HepG2 (cell line): ENCODE measurements around the gene TMEM9. TPM values are rescaled to one million over a fixed set of nuclear protein-coding genes. Genes with fewer than 3 reads are reported as not detected.

Experiments
- ATAC-seq: fragments of 200-7000 bp; cut with Tn5 transposase; 3 replicates; pipeline ENCODE4 v1.9.1; 2020; ENCODE audit warnings: mild to moderate bottlenecking, moderate library complexity
- BruUV-seq: library from RNA; stranded (reverse); fragments of 400-500 nt; replicated peaks from 2 replicates; lab custom pipeline; 2021; lab: Mats Ljungman, UMichigan
- CTCF ChIA-PET: fragments of 300-600 bp; formaldehyde crosslinking; extraction: SDS; loops from one replicate; lab custom pipeline; 2021; ENCODE audit warnings: low total read pairs, inconsistent platforms, low intra/inter-chr PET ratio; lab: Yijun Ruan, JAX
- POLR2A ChIA-PET: fragments of 350-600 bp; sonication (Branson Sonifier 250); formaldehyde crosslinking; loops from one replicate; lab custom pipeline; 2020; ENCODE audit warnings: antibody characterized with exemption, inconsistent platforms; lab: Yijun Ruan, JAX
- DNase-seq: peaks from one replicate; pipeline ENCODE4 v3.0.0-alpha.2; 2015; ENCODE audit warnings: low spot score
- FAIRE-seq: peaks from 3 replicates; lab custom pipeline; 2011; peaks lifted over from hg19 to GRCh38; lab: Jason Lieb, UNC
- H2AFZ ChIP-seq: one replicate; pipeline ENCODE4 v1.6.1; 2011; ENCODE audit warnings: low read length, inconsistent platforms
- H3K27ac ChIP-seq: fragments of 300-600 bp; 3 replicates; pipeline ENCODE4 v1.8.0; 2011; ENCODE audit warnings: mixed run types, mild to moderate bottlenecking, mixed read lengths, low read length, inconsistent platforms; ENCODE audit not compliant: insufficient read depth; ENCODE audit errors: extremely low read length
- H3K27me3 ChIP-seq, 2 experiments: fragments of 200-600 bp in 1 of 2; 2 replicates in 1 of 2; 3 replicates in 1 of 2; pipeline versions ENCODE4 v1.6.0 to v1.8.0; 2011; ENCODE audit warnings: low read length in 2 of 2, mild to moderate bottlenecking in 2 of 2, moderate library complexity in 2 of 2, inconsistent platforms in 1 of 2; ENCODE audit not compliant: insufficient read depth in 2 of 2, control insufficient read depth in 1 of 2
- H3K36me3 ChIP-seq, 2 experiments: fragments of 200-600 bp in 1 of 2; replicated peaks in 1 of 2; 2 replicates in 1 of 2; 3 replicates in 1 of 2; pipeline versions ENCODE4 v1.5.1 to v1.8.0; 2011; ENCODE audit warnings: low read length in 2 of 2, inconsistent platforms in 1 of 2; ENCODE audit not compliant: insufficient read depth in 2 of 2, control insufficient read depth in 1 of 2
- H3K4me1 ChIP-seq: 2 replicates; pipeline ENCODE4 v1.5.1; 2012; ENCODE audit warnings: low read length, inconsistent platforms; ENCODE audit not compliant: insufficient read depth
- H3K4me2 ChIP-seq: 2 replicates; pipeline ENCODE4 v1.6.0; 2011; ENCODE audit warnings: low read depth, low read length, inconsistent platforms
- H3K4me3 ChIP-seq, 3 experiments: fragments of 200-600 bp in 1 of 3; sonication (generic), shearing (Covaris generic) in 1 of 3; replicated peaks in 1 of 3; 2 replicates each; pipeline ENCODE4 v1.5.1; 2011 to 2016; ENCODE audit warnings: low read length in 3 of 3, inconsistent platforms in 2 of 3, low read depth in 2 of 3, mild to moderate bottlenecking in 2 of 3, control low read depth in 1 of 3, mixed read lengths in 1 of 3; ENCODE audit not compliant: insufficient read depth in 1 of 3
- H3K79me2 ChIP-seq: one replicate; pipeline ENCODE4 v1.6.1; 2011; ENCODE audit warnings: low read length, inconsistent platforms; ENCODE audit not compliant: insufficient read depth
- H3K9ac ChIP-seq: 2 replicates; pipeline ENCODE4 v1.6.0; 2011; ENCODE audit warnings: mild to moderate bottlenecking, low read depth, low read length, inconsistent platforms; ENCODE audit not compliant: insufficient read depth
- H3K9me3 ChIP-seq: 2 replicates; pipeline ENCODE4 v1.5.1; 2012; ENCODE audit warnings: mild to moderate bottlenecking, low read length
- H4K20me1 ChIP-seq: 2 replicates; pipeline ENCODE4 v1.6.0; 2011; ENCODE audit warnings: inconsistent platforms, mild to moderate bottlenecking, low read length, moderate library complexity; ENCODE audit not compliant: insufficient read depth
- AHR ChIP-seq: IDR thresholded peaks from 2 replicates; pipeline ENCODE4 v1.6.1; 2018; ENCODE audit warnings: missing genetic modification reagents, missing compliant biosample characterization
- ASH2L ChIP-seq: fragments of 300-600, 200-600 bp; sonication (generic); IDR thresholded peaks from 2 replicates; pipeline ENCODE4 v1.7.0; 2017; ENCODE audit warnings: low read depth, mild to moderate bottlenecking, moderate library complexity, mixed read lengths, low read length; ENCODE audit not compliant: insufficient read length
- CREB1 ChIP-seq, 2 experiments: fragments of 450-650 bp in 1 of 2; IDR thresholded peaks; 2 replicates each; pipeline ENCODE4 v1.6.1; 2016 to 2017; ENCODE audit warnings: control low read depth in 1 of 2, mild to moderate bottlenecking in 1 of 2, missing compliant biosample characterization in 1 of 2, missing genetic modification characterization in 1 of 2
- ELF1 ChIP-seq: sonication (generic); formaldehyde crosslinking; IDR thresholded peaks from 2 replicates; pipeline ENCODE4 v1.4.0; 2020; ENCODE audit warnings: missing genetic modification reagents
- HMGA1 ChIP-seq: sonication (generic); formaldehyde crosslinking; conservative IDR thresholded peaks from 2 replicates; pipeline ENCODE4 v1.4.0; 2020; ENCODE audit warnings: missing genetic modification reagents
- HOXD1 ChIP-seq: sonication (generic); formaldehyde crosslinking; IDR thresholded peaks from 2 replicates; pipeline ENCODE4 v1.5.0; 2020; ENCODE audit warnings: missing genetic modification reagents
- JDP2 ChIP-seq: sonication (generic); formaldehyde crosslinking; IDR thresholded peaks from 2 replicates; pipeline ENCODE4 v1.8.1; 2022; ENCODE audit warnings: missing genetic modification reagents, borderline replicate concordance
- MBNL3 ChIP-seq: fragments of 250-450 bp; sonication (Bioruptor Pico); conservative IDR thresholded peaks from 2 replicates; pipeline ENCODE4 v1.8.0; 2022; ENCODE audit warnings: mild to moderate bottlenecking, inconsistent platforms
- RXRA ChIP-seq: sonication (generic); formaldehyde crosslinking; IDR thresholded peaks from 2 replicates; pipeline ENCODE4 v1.5.1; 2020; ENCODE audit warnings: missing genetic modification reagents
- SMARCE1 ChIP-seq: fragments of 450-650 bp; IDR thresholded peaks from 2 replicates; pipeline ENCODE4 v1.6.1; 2017; ENCODE audit warnings: borderline replicate concordance
- TBL1XR1 ChIP-seq: fragments of 150-350 bp; IDR thresholded peaks from 2 replicates; pipeline ENCODE4 v1.6.1; 2014; ENCODE audit warnings: borderline replicate concordance, low read length; ENCODE audit not compliant: partially characterized antibody
- ZNF136 ChIP-seq: sonication (generic); formaldehyde crosslinking; IDR thresholded peaks from 2 replicates; pipeline ENCODE4 v1.8.1; 2022; ENCODE audit warnings: low read depth, mild to moderate bottlenecking, moderate library complexity, missing genetic modification reagents
- ZNF263 ChIP-seq: sonication (generic); formaldehyde crosslinking; IDR thresholded peaks from 2 replicates; pipeline ENCODE4 v1.4.0; 2020; ENCODE audit warnings: missing genetic modification reagents
- ZNF3 ChIP-seq: IDR thresholded peaks from 2 replicates; pipeline ENCODE4 v1.7.0; 2017; ENCODE audit warnings: inconsistent platforms
- ZNF468 ChIP-seq: sonication (generic); formaldehyde crosslinking; IDR thresholded peaks from 2 replicates; pipeline ENCODE4 v1.8.0; 2022; ENCODE audit warnings: mild to moderate bottlenecking, moderate library complexity, missing genetic modification reagents
- ZNF839 ChIP-seq: sonication (generic); formaldehyde crosslinking; IDR thresholded peaks from 2 replicates; pipeline ENCODE4 v1.4.0; 2020; ENCODE audit warnings: missing genetic modification reagents, mild to moderate bottlenecking, borderline replicate concordance
- WGBS: methylation state at CpG from one replicate; pipeline ENCODE4 v1.1.6; 2017; ENCODE audit warnings: low lambda C conversion rate; 5-methylcytosine and 5-hydroxymethylcytosine counted together
- in situ Hi-C: cut with HindIII; loops from 2 replicates; pipeline ENCODE4 v1.10.0; 2017; ENCODE audit warnings: low pct_unique_long_range_greater_than_20kb; ENCODE audit not compliant: extremely low pct_ligation_motif_present
- intact Hi-C: fragments of 100-400 bp; cut with micrococcal nuclease; formaldehyde crosslinking; loops from one replicate; pipeline ENCODE4 v1.10.0; 2022; ENCODE audit not compliant: unreplicated experiment
- polyA plus RNA-seq, 8 experiments: library from polyadenylated mRNA; depleted of rRNA in 3 of 8; stranded (reverse) in 7 of 8; unstranded in 1 of 8; fragments of >200 nt; fragmentation: Illumina TruSeq in 4 of 8; extraction: Trizol in 4 of 8; gene quantifications; 2 replicates each; pipeline versions ENCODE4 v1.2.1 to v1.2.3, GENCODE V29; 2011 to 2016; ENCODE audit warnings: low read depth in 4 of 8, missing spikeins in 1 of 8, mixed read lengths in 1 of 8; ENCODE audit not compliant: insufficient read depth in 1 of 8
- total RNA-seq, 5 experiments: library from RNA; depleted of rRNA; stranded (reverse); fragments of >200 nt; fragmentation: Illumina TruSeq; extraction: Trizol; gene quantifications; 2 replicates each; pipeline ENCODE4 v1.2.3, GENCODE V29; 2016; ENCODE audit warnings: low read depth in 1 of 5
- TF ChIP-seq, protein P1 (sequence below): sonication (generic); formaldehyde crosslinking; IDR thresholded peaks from 2 replicates; pipeline ENCODE4 v1.5.1; 2020; ENCODE audit warnings: missing genetic modification reagents, mild to moderate bottlenecking, borderline replicate concordance
- TF ChIP-seq, protein P2 (sequence below): IDR thresholded peaks from 2 replicates; pipeline ENCODE4 v1.6.1; 2016; ENCODE audit warnings: missing genetic modification reagents, missing compliant biosample characterization

Gene TMEM9
- total and polyA plus RNA-seq, 2 of the 13 experiments (the other 11 are each of a cell fraction or from before 2014, with no cell fraction given) = 60.9 to 102 TPM

GRCh38 chr1:201191653-201192260 is 37.5 kb upstream of the TMEM9 start:
- Histone ChIP-seq H3K4me3 (no peak overlapping the region), H3K27me3 (peaks cover 6 to 35% of the 10 kb centered on the region in 2 experiments), H3K36me3 (no peaks in the 10 kb centered on the region), H3K4me1 (no peaks in the 10 kb centered on the region), H3K9ac (no peak overlapping the region), H3K9me3 (no peaks in the 10 kb centered on the region), H4K20me1 (no peaks in the 10 kb centered on the region), H3K4me2 (no peak overlapping the region), H2AFZ (no peak overlapping the region), H3K27ac (no peak overlapping the region), H3K79me2 (no peaks in the 10 kb centered on the region)
- BruUV-seq = no TSS peak
- ChIA-PET CTCF (no interaction called here), POLR2A (interaction anchor here (0.8 kb wide), 1 partner anchor 17 kb away, joined by 3 read pairs; no protein-coding TSS in a partner anchor)
- FAIRE-seq = no peak
- TF ChIP-seq HOXD1 (CRISPR knock-in tag) (no peak), MBNL3 (no peak), AHR (CRISPR knock-in tag) (no peak), RXRA (CRISPR knock-in tag) (no peak), ZNF136 (CRISPR knock-in tag) (no peak), CREB1 (IDR thresholded peaks at IDR 0.05) (peak; percentile 68), CREB1 (CRISPR knock-in tag; IDR thresholded peaks at IDR 0.05) (no peak)
- 20% methylated on average over 11 of the region's 18 CpGs for WGBS
- no peak for ATAC-seq
- DNase-seq = no peak
- intact Hi-C loops = no loop called here
- in situ Hi-C loops = no loop called here

DNA sequence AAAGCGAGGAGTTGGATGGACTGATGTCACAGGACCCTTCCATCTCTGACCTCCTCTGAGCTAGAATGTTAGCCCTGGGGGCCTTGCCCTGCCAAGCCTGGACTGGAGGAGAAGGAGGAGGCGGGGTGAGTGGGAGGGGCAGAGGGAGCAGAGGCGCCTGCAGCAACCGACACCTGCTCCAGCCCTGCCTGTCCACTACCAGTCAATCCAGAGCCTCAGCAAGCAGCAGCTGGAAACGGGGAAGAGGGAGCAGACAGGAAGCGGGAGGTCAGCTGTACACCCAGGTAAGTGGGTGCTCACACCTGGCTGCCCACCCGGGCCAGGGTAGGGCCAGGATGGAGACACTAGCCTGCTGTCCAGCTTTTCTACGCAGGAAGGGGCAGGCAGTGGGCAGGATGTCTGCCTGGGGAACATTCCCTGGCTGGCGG is 36.4 kb upstream of the TMEM9 start, which contains the start of gene IGFN1:
IGFN1 (plus strand) TSS at position 201 of the 428 bp plus-strand sequence. CDS start 2,470 bp downstream, outside the sequence.
- H3K4me1 ChIP-seq = no peaks in the 10 kb centered on the region
- no peak for DNase-seq
- H3K4me2 ChIP-seq = no peak within 1 kb of the TSS
- no peaks in the 10 kb centered on the region for H3K36me3 ChIP-seq
- WGBS = 21% methylated on average over 2 of the region's 9 CpGs
- peaks cover 6 to 42% of the 10 kb centered on the region in 2 experiments for H3K27me3 ChIP-seq
- H3K27ac ChIP-seq = no peak within 1 kb of the TSS
- H3K9ac ChIP-seq = no peak within 1 kb of the TSS
- ChIA-PET POLR2A (interaction anchor here (0.9 kb wide), 1 partner anchor 16 kb away, joined by 3 read pairs; no protein-coding TSS in a partner anchor), CTCF (no interaction called here)
- H4K20me1 ChIP-seq = no peaks in the 10 kb centered on the region
- H3K4me3 ChIP-seq = no peak within 1 kb of the TSS
- H2AFZ ChIP-seq = no peak within 1 kb of the TSS
- no peak; the same call in 2 of the 3 replicates for ATAC-seq
- intact Hi-C loops (no loop called here), in situ Hi-C loops (no loop called here)
- no TSS peak for BruUV-seq
- no peaks in the 10 kb centered on the region for H3K9me3 ChIP-seq
- no peaks in the 10 kb centered on the region for H3K79me2 ChIP-seq
- no peak for FAIRE-seq
- no peak for TF ChIP-seq ZNF263 (CRISPR knock-in tag)
- no peak for TF ChIP-seq ASH2L
- TF ChIP-seq CREB1 (IDR thresholded peaks at IDR 0.05) = no peak
- no peak for TF ChIP-seq CREB1 (CRISPR knock-in tag; IDR thresholded peaks at IDR 0.05)
- TF ChIP-seq ZNF3 (CRISPR knock-in tag) = no peak
- TF ChIP-seq, protein P1, sequence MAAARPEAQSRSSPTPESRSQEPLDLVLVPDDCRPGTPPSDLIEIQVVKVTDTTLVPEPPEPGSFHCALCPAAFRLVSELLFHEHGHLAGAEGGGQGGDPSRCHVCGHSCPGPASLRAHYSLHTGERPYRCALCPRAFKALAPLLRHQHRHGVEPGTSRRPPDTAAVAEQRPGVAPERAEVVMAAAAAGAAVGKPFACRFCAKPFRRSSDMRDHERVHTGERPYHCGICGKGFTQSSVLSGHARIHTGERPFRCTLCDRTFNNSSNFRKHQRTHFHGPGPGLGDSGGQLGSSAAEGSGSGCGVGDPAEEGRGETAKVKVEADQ (CRISPR knock-in tag) = no peak
- no peak for TF ChIP-seq HMGA1 (CRISPR knock-in tag)
- no peak for TF ChIP-seq ZNF468 (CRISPR knock-in tag)
- TF ChIP-seq, protein P2, sequence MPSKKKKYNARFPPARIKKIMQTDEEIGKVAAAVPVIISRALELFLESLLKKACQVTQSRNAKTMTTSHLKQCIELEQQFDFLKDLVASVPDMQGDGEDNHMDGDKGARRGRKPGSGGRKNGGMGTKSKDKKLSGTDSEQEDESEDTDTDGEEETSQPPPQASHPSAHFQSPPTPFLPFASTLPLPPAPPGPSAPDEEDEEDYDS = no peak
- no peak for TF ChIP-seq ELF1 (CRISPR knock-in tag)
- no peak for TF ChIP-seq ZNF839 (CRISPR knock-in tag)
- TF ChIP-seq JDP2 = no peak
- TF ChIP-seq TBL1XR1 = no peak
- TF ChIP-seq SMARCE1 = no peak
